ENCODE data around the gene PPP1R13L.
"Not testable (repeated sequence)": the region's sequence is repeated elsewhere in the genome, so short reads cannot be mapped to it uniquely, and the experiment has no call there.

Gene PPP1R13L

GRCh38 chr19:45429896-45430295, 25.0 kb upstream of the PPP1R13L start:
- not testable (repeated sequence) for DNase-seq

DNA sequence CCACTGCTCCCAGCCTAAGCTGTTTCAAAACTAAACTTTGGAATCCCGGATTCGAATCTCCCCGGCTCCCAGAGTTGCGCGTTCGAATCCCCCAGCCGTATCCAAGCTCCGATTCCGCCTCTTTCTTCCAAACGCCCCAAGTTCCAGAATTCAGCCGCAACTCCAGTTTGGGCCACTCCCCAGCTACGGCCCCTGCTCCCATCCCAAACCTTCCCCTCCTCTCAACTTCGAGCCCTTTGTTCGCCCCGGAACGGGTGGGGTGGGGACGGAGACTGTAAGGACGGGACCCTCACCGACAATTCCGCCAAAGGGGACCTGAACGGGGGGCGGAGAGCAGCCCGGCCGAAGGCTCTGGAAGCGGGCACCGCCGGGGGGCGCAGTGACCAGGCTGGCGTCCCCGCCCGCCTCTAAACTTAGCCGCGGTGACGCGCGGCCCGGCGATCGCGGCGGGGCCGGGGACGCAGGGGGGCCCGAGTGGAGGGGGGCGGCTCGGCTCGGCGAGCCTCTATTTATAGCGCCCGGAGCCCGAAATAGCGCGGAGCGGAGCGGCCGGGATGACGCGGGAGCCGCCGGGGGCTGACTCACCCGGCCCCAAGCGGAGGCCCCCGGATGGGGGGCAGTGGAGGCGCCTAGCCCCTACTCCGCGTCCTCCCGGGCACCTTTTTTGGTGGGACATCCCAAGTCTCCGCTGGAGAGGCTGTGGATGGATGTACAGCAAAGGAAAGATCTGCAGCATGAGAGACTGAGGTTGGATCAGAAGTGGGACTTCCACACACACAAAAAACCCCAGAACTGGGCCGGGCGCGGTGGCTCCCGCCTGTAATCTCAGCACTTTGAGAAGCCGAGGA, 23.7 kb upstream of the PPP1R13L start:
- no peak for DNase-seq

GRCh38 chr19:45424191-45425058, 19.6 kb upstream of the PPP1R13L start:
- DNase-seq, result peak; percentile 25

DNA sequence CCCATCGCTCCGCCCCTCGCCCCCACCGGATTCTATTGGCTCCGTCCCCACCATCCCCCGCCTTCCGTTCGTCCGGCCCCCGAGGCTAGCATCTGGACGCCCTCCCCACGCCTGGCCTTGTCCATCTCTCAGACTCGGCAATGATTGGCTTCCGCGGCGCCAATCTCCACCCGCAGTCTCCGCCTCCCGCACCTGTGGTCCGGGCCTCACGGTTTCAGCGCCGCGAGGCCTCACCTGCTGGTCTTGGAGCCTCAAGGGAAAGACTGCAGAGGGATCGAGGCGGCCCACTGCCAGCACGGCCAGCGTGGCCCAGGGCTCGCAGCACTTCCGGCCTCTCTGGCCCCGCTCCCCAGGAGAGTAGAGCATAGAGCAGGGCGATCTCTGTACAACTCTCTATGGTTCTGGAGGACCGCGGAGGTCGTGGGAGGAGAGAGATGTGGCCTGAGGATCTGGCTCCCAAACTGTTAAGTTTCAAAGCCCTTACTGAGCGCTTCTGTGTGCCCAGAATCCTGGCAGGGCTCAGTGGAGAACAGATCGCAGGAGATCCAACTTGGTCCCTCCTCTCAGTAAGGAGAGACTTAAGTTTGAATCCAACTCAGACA, 18.8 kb upstream of the PPP1R13L start, which contains the start of gene ERCC1:
ERCC1 (minus strand) TSS at position 329 of the 602 bp plus-strand sequence. CDS start 543 bp downstream, outside the sequence.
- no peak for DNase-seq

GRCh38 chr19:45423033-45423588, 18.2 kb upstream of the PPP1R13L start:
- peak; percentile 72 for DNase-seq

DNA sequence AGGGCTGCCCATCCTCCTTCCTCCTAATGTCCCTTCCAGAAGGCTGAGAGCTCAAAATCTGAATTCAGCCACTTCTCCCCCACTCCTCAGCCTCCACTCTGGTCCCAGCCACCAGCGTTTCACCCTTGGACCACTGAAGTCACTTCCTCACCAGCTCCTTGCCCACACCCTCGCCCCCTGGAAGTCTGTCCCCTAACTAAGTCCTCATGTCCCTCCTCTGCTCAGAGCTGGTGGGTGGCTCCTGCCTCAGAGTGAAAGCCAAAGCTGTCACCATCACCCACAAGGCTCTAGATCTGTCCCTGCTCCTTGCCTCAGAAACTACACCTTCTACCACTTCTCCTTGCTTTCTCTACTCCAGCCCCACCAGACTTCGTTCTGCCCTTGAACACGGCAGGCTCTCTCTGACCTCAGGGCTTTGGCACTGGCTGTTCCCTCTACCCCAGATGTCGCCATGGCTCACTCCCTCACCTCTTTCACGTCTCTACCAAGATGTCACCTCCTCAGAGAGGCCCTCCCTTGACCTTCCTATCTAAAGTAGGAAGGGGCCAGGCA, 17.2 kb upstream of the PPP1R13L start:
- DNase-seq, result no peak

GRCh38 chr19:45420871-45421270, 16.0 kb upstream of the PPP1R13L start:
- DNase-seq, result no peak

- no peak for DNase-seq
Measured at GRCh38 chr19:45420356-45420755, 15.5 kb upstream of the PPP1R13L start.

DNA sequence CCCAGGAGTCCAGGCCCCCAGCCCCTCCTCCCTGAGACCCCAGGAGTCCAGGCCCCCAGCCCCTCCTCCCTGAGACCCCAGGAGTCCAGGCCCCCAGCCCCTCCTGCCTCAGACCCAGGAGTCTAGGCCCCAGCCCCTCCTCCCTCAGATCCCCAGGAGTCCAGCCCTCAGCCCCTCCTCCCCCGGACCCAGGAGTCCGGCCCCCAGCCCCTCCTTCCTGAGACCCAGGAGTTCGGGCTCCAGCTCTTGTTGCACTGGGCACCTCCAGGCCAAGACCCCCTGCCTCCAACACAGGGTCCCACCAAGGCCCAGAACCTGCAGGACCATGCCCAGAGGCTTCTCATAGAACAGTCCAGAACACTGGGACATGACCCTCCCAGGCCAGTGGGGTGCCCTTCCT, 15.0 kb upstream of the PPP1R13L start:
- no peak for DNase-seq

DNA sequence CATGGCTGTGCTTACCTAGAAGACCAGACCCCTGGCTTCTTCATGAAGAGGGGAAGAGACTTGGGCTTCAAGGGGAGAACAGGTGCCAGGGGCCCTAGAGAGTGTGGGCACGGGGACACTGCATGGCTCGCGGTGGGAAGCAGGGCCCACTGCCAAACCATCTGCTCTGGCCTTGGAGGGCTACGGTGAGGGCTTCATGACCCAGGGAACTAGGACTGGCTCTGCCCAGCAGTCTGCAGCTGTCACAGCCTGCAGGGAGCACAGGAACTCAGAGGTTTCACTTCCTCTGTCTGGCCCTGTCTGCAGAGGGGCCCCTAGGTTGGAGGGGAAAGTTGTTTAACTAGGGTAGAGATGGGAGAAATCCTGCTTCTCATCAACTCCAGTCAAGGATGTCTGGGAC, 14.5 kb upstream of the PPP1R13L start:
- DNase-seq, result no peak

GRCh38 chr19:45418802-45419201, 13.9 kb upstream of the PPP1R13L start:
- DNase-seq, result no peak

GRCh38 chr19:45417151-45417550, 12.3 kb upstream of the PPP1R13L start:
- DNase-seq, result no peak

DNA sequence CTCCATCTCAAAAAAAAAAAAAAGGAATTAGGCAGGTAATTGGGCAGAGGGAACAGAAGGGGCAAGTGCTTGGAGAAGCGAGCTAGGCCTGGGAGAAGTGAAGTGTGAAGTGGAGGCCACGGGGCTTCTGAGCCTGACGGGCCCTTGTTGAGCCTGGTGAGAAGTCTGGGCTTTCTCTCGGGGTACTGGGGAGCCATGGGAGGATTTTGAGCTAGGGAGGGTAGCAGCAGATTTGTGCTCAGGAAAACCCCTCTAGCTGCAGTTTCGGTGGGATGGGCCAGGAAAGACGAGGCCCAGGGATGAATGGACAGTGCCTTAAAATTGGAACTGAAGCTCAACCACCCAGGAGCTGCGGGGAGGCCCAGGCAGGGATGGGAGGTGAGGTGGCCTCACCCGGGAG, 9.6 kb upstream of the PPP1R13L start:
- DNase-seq, result no peak

- DNase-seq, result no peak
Measured at GRCh38 chr19:45413497-45413896, 8.6 kb upstream of the PPP1R13L start.

DNA sequence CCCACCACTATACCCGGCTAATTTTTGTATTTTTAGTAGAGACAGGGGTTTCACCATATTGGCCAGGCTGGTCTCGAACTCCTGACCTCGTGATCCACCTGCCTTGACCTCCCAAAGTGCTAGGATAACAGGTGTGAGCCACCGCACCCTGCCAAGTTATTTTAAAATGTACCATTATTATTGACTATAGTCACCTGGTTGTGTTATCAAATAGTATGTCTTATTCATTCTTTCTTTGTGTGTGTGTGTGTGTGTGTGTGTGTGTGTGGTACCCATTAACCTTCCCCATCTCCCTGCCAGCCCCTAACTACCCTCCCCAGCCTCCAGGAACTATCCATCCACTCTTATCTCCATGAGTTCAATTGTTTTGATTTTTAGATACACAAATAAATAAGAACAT, 5.5 kb upstream of the PPP1R13L start:
- not testable (repeated sequence) for DNase-seq

- no peak for DNase-seq
Measured at GRCh38 chr19:45409557-45409920, 4.7 kb upstream of the PPP1R13L start.

DNA sequence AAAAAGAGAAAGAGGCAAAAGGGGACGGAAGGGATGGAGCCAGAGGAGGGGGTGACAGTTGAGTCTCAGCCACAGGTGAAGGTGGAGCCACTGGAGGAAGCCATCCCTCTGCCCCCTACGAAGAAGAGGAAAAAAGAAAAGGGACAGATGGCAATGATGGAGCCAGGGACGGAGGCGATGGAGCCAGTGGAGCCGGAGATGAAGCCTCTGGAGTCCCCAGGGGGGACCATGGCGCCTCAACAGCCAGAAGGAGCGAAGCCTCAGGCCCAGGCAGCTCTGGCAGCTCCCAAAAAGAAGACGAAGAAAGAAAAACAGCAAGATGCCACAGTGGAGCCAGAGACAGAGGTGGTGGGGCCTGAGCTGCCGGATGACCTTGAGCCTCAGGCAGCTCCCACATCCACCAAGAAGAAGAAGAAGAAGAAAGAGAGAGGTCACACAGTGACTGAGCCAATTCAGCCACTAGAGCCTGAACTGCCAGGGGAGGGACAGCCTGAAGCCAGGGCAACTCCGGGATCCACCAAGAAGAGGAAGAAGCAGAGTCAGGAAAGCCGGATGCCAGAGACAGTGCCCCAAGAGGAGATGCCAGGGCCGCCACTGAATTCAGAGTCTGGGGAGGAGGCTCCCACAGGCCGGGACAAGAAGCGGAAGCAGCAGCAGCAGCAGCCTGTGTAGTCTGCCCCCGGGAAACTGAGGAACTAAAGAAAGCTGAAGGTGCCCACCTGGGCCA, 4.1 kb upstream of the PPP1R13L start:
- no peak for DNase-seq

GRCh38 chr19:45408121-45408520, 3.3 kb upstream of the PPP1R13L start:
- no peak for DNase-seq

DNA sequence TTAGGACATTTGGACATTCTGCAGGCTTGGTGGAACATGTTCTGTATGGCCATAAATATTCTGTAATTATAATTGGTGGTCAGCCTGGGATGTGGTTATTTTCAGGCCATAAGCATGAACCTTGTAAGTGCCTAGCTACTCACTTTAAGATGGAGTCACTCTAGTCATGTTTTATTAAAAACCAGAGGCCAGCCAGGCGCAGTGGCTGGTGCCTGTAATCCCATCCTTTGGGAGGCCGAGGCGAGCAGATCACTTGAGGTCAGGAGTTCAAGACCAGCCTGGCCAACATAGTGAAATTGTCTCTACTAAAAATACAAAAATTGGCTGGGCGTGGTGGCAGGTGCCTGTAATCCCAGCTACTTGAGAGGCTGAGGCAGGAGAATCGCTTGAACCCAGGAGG, 2.7 kb upstream of the PPP1R13L start:
- DNase-seq, result not testable (repeated sequence)

DNA sequence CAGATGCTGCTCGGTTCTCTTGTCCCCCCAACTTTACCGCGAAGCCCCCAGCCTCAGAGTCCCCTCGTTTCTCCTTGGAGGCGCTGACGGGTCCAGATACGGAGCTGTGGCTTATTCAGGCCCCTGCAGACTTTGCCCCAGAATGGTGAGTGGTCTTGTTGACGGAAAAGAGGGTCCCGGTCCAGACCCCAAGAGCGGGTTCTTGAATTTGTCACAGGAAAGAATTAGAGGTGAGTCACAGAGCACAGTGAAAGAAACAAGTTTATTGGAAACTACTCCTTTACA, 2.2 kb upstream of the PPP1R13L start:
- no peak for DNase-seq

DNA sequence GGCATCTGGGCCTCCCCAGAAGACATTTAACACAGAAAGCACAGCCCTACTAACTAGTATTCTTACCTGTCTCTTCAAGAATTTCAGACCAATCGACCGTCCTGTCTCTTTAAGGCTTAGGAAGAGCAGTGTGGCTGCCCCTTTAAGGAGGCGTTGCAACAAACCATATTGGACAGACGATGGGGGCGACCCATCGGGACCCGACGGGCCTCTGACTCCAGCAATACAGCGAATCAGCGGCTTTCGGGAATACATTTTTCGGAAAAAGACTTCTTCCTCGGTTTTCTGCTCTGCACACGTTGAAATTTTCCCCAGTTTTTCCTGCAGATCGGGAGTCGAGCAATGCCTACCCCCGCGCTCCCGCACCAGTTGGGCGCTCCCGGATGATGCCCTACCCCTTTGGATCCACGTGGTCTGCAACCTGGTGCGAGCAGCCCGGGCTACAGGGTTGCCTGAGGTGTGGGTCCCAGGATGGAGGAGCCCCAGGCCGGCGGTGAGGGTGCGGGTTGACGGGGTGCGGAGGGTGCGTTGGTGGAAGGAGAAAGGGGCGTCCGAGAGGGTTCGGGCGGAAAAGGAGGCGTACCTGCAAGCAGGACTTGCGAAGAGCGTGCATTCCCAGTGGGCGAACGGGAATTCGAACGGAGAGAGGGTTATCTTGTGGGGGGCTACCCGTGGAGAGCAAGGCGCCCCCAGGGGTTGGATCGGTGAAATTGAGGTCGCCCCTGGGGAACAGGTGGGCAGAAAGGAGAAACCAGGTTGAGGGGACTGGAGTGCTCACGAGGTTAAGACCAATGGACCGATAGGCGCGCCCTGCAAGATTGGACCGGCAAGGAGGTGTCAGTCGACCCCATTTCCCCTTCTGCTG, 1.6 kb upstream of the PPP1R13L start, which contains the start of gene POLR1G:
POLR1G (plus strand) TSS at position 419 of the 865 bp plus-strand sequence; CDS start at position 472, 53 bp downstream.
- DNase-seq, result peak; percentile 67
